NCI-H1694 treated with DMSO at 0.1 percent for 48 hours (cell line): ENCODE results near the gene HTR1E.
"Not testable (repeated sequence)": the region's sequence is repeated elsewhere in the genome, so short reads cannot be mapped to it uniquely, and the experiment has no call there.

Experiments used
- DNase-seq: peaks from one replicate; lab custom pipeline; 2025; lab: John Stamatoyannopoulos, UW

Gene HTR1E, protein sequence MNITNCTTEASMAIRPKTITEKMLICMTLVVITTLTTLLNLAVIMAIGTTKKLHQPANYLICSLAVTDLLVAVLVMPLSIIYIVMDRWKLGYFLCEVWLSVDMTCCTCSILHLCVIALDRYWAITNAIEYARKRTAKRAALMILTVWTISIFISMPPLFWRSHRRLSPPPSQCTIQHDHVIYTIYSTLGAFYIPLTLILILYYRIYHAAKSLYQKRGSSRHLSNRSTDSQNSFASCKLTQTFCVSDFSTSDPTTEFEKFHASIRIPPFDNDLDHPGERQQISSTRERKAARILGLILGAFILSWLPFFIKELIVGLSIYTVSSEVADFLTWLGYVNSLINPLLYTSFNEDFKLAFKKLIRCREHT

DNA sequence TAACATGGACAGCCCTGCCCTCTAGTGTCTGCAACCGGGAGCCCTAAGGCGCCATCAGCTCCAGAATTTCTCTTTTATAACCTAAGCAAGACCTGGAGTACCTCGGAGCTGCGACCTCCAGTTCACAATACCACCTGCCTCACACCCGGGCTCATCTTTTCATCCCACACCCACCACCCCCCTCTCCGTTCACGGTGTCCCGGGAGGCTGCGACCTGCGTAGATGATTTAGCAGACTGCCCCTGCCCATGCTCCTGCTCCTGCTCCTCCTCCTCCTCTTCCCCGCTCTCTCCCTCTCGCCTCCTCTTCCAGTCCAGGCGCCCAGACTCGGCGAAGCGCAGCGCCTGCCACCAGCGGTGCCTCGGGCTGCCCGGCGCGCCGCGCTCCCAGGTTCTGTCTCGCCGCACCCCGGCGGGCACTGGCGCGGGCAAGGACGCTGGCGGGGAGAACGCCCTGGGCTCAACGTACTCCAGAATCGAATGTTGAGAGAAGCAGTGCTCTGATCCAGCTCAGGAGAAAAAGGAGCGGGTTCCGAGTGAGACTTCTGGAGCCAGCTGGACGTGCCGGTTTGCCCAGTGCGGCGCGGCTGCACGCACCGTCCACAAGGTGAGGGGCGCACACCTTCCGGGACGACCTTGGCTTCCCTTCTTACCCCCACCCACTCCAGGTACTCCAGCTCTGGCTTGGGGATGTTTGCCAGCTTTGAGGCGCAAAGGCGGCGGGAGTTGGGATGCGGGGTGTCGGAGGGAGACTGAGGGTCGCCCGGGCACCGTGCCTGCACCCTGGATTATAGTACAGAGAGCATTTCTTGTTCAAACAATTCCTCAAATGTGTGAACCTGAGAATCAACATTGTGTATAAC, at the start of gene HTR1E:
TSS of gene HTR1E (plus strand) at position 310 of the 861 bp plus-strand sequence. CDS start 77,807 bp downstream, outside the sequence.
- no peak for DNase-seq

DNA sequence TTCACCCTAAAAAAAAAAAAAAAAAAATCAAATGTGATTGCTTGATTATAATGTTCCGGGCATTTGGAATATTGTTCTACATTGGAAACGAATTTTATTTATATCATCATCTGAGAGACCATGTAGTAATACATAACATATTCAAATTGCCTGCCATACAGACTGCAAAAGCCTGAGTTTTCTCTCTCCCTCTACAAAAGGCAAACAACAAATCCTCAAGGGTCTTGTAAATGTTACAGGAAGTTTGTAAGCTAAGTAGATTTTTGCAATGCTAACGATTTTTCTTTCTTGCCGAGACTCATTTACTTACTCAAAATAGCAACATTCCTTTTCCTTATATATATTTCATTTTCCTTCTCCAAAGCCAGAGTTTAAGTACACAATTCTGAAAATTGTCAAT, 49.0 kb upstream of the HTR1E start:
- no peak for DNase-seq

DNA sequence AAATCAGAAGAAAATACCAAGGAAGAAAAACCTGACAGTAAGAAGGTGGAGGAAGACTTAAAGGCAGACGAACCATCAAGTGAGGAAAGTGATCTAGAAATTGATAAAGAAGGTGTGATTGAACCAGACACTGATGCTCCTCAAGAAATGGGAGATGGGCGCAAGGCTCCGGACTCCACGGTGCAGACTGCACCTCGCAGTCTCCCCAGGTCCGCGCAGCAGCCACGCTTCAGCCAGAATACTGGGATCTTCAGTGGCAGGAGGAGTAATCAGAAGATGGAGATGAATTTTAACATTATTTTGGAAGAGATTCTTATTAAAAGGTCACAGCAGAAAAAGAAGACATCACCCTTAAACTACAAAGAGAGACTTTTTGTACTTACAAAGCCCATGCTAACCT, 40.1 kb upstream of the HTR1E start:
- not testable (repeated sequence) for DNase-seq

DNA sequence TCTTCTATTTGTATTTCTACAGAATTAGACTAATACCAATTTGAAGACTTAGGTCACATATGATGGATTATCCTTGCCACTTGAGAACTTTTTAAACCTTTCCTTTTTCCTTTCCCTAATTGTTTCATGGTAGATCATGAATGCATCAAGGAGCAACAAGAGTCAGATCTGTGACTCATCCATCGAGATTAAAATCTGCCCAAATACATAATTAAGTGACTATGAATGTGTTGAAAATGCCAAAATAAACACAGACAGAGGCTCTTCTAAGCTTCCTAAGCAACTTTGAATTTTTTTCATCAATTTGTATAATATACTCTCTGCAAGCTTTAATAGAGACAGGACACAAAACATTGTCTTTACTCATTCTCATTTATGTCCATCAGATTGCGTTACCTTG, 23.5 kb upstream of the HTR1E start:
- no peak for DNase-seq

DNA sequence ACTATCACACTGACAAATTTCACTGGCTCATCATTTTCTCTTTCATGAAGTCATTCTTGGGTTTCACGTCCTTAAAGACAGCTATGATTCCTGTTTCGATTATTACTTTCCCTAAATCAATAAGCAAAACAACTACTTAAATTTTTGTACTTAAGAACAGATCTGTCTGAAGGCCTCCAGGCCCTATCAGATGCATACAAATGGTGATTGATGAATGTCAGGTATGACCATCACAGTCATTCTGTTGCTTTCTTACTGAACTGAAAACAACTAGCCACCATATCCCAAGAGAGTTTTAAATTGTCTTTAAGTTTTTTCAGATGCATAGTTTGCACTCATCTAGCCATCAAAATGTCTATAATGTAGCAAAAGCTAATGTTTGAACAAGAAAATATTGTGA, 20.9 kb upstream of the HTR1E start:
- no peak for DNase-seq

DNA sequence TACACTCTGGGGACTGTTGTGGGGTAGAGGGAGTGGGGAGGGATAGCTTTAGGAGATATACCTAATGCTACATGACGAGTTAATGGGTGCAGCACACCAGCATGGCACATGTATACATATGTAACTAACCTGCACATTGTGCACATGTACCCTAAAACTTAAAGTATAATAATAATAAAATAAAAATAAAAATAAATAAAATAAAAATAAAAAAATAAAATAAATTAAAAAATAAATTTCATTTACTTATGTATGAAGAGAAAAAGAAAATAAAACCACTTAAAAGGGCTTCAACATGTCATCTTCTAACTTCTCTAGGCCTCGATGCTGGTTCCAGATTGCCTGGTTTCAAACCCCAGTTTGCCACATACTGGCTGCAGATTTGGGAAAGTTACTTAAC, 10.2 kb upstream of the HTR1E start:
- DNase-seq: not testable (repeated sequence)

DNA sequence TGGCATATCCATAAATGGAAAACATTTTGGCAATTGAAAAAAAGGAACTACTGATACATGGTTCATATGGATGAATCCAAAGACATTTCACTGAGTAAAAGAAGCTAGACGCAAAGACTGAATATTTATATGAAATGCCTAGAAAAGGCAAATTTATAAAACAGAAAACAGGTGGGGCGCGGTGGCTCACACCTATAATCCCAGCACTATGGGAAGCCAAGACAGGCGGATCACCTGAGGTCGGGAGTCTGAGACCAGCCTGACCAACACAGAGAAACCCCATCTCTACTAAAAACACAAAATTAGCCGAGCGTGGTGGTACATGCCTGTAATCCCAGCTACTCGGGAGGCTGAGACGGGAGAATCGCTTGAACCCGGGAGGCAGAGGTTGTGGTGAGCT, 9.5 kb upstream of the HTR1E start:
- not testable (repeated sequence) for DNase-seq

DNA sequence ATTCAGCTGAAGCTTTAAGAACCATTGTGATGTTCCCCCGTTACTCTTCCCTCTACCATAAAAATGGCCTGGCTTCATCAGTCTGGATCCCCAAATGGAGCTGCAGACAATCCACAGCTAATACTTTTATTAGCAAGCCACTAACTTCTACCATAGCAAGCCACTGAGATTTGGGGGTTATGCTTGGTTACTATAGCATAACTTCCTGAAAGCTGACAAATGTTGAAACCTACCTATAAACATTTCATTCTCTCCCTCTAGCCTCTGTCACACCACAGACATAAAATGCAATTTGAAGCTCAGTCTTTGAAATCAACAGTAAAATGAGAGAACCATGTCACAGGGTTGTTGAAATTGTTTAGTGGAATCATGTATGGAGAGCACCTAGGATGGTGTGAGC, 3.0 kb upstream of the HTR1E start:
- no peak for DNase-seq

DNA sequence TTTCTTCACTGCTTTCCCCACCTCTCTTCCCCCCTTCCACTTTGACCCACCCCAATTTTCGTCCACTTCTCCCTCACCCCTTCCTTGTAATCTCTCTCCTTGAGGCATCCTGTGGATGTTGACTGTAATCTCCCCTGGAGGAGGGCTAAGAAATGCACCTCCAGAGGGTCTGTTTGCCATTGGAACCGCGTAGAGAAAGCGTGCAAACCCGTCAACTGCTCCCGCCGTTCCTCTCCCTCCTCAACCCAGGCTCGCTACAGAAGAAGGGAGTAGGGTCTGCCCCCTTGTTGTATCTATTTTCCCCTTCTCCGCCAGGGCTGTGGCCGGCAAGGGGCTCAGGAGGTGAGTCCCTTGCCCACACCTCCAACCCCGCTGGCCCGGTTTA, 502 bp upstream of the HTR1E start:
- DNase-seq: peak; percentile 29

DNA sequence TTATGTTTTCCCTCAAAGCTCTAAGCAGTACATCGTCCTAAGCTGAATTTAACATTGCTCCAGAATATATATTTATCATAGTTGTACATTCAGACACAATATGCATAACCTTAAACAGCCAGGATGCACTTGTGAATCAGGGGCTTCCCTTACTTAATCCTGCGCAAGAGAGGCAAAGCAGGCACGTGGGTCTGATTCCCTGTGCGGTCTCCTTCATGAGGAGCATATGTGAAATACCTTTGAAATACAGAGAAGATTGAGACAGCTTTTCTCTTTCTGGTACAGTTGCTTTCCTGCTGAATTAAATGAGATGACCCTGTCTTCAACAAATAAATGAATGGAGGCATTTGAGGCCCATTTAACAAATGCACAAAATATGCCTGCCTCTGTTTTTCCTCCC, 1.5 kb downstream of the HTR1E start:
- DNase-seq: no peak

DNA sequence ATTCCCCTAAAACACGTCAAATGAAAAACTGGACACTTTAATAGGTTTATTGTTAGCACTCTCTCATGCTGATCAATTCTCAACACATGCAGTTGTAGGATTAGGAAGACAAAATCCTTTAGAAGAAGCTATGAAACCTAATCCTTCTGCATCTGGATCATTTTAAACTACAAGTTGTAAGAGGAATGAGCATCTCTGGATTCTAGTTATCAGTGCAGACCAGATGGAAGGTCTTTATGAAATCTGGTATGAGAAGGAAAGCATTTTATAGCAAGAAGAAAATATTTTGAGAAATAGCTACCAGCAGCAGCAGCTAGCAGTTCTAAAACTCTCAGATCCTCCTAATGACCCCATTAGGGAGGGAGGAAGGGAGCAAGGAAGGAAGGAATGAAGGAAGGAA, 4.1 kb downstream of the HTR1E start:
- no peak for DNase-seq

DNA sequence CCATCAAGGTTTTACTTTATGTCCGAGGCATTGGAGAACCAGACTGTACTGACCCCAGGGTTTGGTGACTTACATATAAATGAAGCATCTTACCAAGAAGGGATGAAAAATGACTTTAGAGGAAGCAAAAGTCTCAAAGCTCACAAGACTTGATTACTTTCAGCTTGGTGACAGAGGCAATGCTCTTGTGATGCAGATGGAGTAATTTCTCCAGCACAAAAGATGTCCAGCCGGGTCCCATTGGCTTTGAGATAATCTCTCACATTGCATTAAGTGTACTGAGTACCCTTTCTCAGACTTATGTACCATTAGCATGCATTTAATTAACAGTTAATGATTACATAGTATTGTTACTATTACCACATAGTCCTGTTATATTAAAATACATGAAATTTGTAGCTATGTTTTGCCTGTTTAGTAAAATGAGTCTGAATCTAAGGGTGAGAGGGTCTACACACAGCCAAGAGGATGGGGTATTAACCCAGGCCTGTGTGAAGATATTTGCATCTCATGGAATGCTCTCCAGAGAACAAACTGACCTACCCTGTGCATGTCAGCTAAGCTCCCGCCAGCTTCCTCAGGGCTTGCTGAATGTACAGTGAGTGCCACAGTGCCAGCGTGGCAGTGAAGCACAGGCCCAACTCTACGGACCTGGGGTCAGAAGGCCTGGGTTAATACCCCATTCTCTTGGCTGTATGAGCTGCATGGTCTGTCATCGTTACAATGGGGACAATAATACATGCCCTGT, 5.6 kb downstream of the HTR1E start:
- DNase-seq: no peak

DNA sequence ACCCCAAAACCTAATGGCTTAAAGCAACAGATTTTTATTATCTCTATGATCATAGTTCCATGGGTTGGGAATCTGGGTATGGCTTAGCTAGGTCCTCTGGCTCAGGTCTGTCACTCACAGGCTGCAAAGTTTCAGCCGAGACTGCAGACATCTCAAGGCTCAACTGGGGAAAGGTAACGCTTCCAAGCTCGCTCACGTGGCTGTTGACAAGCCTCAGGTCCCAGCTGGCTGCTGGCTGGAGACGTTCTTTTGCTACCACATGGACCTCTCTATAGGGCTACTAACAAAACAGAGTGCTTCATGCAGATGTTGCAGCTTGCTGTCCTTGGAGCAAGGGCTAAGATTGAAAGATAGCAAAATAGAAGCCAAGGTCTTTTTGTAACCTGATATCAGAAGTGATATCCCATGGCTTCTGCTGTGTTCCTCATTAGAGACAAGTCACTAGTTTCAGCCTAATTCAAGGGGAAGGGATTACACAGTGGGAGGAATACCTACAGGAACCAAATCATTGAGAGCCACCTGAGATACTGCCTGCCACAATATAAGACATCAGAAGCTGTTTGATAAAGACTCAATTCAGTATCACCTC, 6.6 kb downstream of the HTR1E start:
- no peak for DNase-seq

DNA sequence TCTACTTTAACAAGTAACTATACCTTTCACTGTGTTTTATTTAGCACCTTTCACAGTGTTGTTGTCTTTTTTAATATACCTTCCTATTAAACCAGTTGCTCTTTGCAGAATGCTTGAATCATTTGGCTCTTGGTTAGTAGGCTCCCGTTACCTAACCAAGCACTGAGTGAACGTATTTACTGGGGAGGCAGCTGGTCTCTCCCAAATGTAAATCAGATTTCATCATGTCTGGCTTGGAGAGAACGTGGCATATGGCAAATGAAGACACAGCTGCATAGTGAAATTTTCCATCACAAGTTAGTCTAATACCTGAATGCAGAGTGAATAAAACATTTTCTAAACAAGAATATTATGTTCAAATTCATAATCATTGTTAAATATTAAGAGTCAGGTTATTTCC, 12.4 kb downstream of the HTR1E start:
- DNase-seq: peak; percentile 90

DNA sequence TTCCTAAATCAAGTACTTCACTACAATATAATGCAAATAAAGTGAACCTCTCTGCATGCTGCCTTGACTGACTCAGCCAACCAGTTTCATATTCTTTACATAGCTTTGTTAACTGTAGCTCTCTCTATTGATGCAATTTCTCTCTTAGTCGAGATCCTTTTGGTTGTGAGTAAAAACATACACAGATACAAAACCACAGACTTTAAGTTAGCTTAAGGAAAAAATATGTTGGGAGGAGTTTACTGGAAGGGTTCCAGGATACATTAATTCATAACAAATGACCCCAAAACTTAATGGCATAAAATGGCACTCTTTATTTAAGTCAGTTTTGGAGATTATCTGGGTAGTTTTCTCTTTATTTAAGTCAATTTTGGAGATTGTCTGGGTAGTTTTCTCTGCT, 15.7 kb downstream of the HTR1E start:
- DNase-seq: no peak

DNA sequence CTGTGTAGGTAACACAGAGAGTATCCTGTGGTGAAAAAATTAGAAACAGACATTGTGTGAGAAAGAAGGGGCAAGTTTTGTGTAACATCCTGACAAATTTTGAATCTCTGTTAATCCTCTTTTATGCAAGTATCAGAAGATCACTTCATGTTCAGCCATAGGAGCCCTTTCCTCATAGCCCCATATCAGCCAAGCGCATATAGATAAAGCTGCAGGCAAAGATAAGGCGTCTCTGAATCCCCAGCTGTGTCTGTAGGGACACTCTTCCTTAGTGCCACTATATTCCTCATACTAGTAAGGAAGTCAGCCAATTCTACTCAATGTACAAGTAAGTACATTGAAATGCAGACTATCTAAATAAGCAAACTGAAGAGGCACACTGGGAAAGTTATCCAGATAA, 22.3 kb downstream of the HTR1E start:
- DNase-seq: no peak

DNA sequence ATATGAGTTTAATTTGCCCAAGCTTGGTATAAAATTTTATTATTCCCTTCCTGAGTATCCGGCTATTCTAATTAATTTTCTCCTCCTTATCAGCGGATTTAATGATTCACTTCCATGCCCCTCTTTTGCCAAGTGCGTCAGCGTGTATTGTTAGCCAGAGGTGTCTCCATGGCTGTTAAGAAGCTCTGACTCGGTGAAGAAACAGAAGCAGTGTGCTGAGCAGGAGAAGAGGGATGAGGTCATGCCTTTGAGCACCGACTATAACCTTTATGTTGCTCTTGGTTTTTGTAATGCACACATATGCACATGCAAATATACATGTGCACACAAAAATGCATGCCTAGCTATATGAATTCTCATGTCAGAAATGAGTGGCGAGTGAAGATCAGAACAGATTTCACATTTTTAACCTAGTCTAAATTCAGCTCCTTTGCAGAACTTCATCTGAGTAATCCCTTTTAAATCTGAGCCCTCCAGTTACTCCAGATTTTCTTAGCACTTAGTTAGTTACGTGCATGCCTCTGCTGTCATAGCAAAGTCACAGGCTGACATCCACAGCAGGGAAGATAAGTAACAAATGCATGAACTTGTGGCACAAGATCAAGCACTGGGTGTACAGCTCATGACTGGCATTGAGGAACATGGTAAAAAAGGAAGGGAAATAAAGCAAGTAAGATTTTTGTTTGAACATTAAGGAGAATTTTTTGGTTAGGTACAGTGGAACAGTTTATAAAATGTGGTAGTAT, 24.3 kb downstream of the HTR1E start:
- no peak for DNase-seq

DNA sequence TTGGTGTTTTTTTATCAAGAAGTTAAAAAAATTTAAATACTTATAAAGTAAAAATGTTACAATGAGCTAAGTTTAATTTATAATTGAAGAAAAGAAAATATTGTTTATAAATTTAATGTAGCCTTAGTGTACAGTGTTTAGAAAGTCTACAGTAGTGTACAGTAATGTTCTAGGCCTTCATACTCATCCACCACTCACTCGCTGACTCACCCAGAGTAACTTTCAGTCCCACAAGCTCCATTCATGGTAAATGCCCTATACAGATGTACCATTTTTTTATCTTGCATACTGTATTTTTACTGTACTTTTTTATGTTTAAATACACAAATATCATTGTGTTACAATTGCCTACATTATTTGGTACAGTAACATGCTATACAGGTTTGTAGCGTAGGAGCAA, 26.0 kb downstream of the HTR1E start:
- no peak for DNase-seq

DNA sequence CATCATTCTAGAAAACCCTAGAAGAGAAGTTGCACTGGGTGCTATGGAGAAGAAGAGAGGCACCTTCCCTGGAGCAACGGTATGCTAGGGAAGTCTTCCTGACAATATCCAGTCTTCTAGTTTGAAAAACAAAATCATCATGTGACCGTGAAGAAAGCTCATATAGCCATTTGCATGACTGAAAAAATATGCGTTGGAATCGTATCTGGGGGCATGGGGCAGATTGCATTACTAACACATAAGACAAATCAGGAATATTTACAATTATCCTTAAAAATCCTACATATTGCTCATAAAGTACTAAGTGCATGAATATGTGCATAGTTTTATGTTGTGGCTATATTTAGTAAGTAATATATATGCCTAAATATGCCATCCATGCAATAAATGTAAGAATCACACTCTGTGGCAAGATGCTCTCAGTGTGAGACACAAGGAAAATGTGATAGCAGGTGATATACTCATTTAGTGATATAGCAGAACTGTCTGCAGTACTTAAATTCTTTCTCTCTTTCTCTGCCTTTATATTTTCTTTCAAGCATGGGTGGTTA, 26.8 kb downstream of the HTR1E start:
- no peak for DNase-seq

DNA sequence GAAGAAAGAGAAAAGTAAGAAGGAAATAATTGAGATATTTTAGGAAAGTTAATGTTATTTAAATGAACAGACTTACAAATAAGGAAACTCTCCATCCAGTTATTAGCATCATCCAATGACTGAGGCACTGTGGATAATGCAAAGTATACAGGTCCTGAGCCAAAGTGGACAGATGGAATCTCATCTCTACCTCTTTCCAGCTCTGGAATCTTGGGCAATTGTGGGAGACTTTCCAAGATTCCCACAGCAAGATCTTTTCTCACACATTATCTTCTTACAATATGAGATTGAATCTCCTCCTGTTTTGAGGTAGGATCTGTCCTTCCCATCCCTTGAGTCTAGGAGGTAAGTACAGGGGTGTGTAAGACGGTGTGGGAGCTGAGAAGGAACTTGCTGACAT, 28.9 kb downstream of the HTR1E start:
- no peak for DNase-seq

DNA sequence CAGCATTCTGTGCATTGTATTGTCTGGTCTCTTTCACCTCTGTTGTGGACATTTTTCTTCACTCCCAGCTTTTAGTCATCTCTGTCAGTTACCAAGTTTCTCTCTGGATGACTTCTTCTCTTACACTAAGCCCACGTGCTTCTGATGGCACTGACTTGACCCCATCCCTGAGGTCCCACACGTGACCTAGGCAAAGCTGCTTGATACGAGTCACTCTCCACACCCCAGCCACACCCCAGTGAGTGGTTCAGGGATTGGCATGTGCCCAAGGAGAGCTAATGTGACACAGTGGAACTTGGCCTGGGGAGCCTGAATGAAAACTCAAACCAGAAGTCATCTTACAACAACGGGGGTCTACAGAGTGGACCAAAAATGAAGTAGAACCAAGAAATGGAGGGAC, 32.2 kb downstream of the HTR1E start:
- DNase-seq: no peak
